Stimulated activated CD4-positive, alpha-beta T cell treated with anti-CD3 and anti-CD28 coated beads, Interleukin-12 subunit alpha, Interleukin-12 subunit beta, amount 100 ng/mL, for 24 hours (primary cell): ENCODE measurements around the gene TPCN2.
"Not testable (repeated sequence)": the region's sequence is repeated elsewhere in the genome, so short reads cannot be mapped to it uniquely, and the experiment has no call there.

Experiments used
- DNase-seq, 2 experiments: peaks; one replicate each; pipeline ENCODE4 v3.0.0-alpha.2; 2020; ENCODE audit warnings: low read depth in 2 of 2

TPCN2 gene

GRCh38 chr11:69075421-69076128 is 26.8 kb downstream of the TPCN2 start:
- no peak for DNase-seq

- DNase-seq = no peak
These were observed 27.5 kb downstream of the TPCN2 start for GRCh38 chr11:69076129-69076791.

GRCh38 chr11:69076977-69077376 is 28.2 kb downstream of the TPCN2 start:
- not testable (repeated sequence) for DNase-seq

DNA sequence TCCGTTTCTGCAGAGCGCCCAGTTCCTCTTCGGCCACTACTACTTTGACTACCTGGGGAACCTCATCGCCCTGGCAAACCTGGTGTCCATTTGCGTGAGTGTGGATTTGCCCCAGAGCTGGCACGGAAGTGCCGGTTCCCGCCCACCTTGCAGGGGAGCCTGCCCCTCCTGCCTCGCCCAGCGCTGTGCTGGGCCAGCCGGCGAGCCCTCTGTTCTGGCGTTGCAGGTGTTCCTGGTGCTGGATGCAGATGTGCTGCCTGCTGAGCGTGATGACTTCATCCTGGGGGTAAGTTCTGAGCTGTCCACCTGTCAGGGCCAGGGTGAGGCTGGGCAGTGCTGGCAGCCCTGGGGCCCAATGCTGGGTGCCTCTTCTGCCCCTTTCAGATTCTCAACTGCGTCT is 29.8 kb downstream of the TPCN2 start:
- DNase-seq = no peak

GRCh38 chr11:69078930-69079605 is 30.3 kb downstream of the TPCN2 start:
- no peak for DNase-seq

DNA sequence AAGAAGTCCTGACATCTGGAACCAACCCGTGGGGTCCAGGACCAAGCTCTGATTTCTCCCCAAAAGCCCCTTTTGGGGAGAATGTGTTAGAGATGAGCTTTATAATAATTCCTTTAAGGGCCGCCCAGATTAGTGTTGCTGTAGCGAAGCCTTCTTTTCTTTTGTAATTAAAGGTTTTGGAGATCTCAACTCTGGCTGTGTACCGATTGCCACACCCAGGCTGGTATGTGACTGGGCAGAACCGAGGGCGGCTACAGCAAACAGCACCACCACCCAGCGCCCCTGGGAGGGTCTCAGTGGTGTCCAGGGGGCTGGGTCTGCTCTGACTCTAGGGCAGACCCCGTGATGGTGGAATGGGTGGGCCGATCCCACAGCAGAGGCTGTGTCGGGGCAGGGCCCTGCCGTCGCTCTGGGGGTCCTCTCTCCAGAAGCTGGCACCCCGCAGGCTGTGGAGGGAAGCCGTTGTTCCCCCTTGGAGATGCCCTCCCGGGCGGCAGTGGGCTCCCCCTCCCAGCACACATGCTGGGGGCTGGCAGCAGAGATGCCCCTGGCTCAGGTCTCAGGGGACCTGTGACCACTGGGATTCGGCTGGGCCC is 31.0 kb downstream of the TPCN2 start:
- no peak for DNase-seq

- DNase-seq = no peak
These were observed 31.7 kb downstream of the TPCN2 start for GRCh38 chr11:69080257-69080995.

GRCh38 chr11:69081180-69081579 is 32.4 kb downstream of the TPCN2 start:
- DNase-seq = no peak

GRCh38 chr11:69083531-69084247 is 35.0 kb downstream of the TPCN2 start:
- DNase-seq = no peak

- no peak for DNase-seq
These were observed 35.6 kb downstream of the TPCN2 start for GRCh38 chr11:69084371-69084770.

DNA sequence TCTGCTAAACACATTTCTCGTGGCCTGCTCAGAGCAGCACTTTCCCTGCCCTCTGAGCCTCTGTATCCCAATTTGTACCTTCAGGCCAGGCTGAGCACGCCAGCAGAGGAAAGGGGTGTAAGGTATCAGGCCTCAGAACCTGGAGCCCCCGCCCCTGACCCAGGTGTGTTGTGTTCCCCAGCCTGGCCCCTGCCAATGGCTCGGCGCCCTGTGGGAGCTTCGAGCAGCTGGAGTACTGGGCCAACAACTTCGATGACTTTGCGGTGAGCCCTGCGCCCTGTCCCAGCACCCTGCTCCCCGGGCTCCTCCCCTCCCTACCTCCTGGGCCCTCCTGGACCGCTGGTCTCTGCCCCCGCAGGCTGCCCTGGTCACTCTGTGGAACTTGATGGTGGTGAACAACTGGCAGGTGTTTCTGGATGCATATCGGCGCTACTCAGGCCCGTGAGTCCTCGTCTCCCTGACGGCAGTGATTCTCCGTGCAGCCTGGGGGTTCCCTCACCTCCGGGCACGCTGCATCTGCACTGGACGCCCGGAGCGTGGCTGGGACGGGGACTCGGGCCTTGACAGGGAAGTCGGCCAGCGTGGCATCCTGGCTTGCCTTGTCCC is 36.9 kb downstream of the TPCN2 start:
- no peak for DNase-seq

GRCh38 chr11:69086152-69087132 is 37.7 kb downstream of the TPCN2 start:
- no peak for DNase-seq

DNA sequence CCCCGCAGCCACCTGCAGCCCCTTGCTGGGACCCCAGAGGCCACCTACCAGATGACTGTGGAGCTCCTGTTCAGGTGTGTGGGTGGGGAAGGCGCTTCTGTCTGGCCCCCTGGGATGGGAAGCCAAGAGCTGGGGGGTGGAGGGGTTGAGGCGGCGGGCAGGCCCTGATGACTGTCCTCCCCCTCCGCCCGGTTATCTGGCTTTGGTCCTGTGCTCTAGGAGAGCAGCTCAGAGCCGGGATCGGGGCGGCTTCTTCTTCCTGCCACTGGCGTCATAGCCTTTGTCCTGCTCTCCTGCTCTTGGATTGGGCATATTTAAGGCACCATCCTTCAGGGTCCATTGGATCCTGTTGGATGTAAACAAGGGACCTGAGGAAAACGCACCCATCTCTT is 38.4 kb downstream of the TPCN2 start:
- DNase-seq = no peak

DNA sequence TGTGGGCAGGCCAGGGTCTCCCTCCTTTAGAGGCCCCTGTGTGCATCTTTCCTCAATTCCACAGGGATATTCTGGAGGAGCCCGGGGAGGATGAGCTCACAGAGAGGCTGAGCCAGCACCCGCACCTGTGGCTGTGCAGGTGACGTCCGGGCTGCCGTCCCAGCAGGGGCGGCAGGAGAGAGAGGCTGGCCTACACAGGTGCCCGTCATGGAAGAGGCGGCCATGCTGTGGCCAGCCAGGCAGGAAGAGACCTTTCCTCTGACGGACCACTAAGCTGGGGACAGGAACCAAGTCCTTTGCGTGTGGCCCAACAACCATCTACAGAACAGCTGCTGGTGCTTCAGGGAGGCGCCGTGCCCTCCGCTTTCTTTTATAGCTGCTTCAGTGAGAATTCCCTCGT is 39.1 kb downstream of the TPCN2 start:
- no peak for DNase-seq

GRCh38 chr11:69088676-69089146 is 40.0 kb downstream of the TPCN2 start:
- DNase-seq = peak; percentile 39 to 54

DNA sequence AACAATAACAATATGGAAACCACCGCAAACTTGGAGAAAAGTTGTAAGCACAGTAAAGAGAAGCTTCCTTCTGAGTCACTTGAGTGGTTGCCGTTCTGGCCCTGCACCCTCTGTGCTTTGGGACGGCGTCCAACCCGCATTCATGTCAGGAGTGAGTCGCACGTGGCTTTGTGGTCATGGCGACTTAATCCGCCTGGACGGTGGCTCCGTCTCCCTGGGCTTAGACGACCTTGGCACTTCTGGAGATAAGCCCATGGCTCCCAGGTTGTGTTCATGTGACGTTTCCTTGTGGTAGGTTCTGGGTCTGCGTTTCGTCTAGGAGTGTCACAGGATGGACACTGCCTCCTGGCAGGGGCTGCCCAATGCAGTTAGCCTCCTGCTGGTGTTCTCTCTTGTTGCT is 40.5 kb downstream of the TPCN2 start:
- no peak for DNase-seq

GRCh38 chr11:69091638-69092165 is 43.0 kb downstream of the TPCN2 start:
- no peak for DNase-seq

- DNase-seq = no peak
These were observed 43.5 kb downstream of the TPCN2 start for GRCh38 chr11:69092263-69092662.

- no peak for DNase-seq
These were observed 44.4 kb downstream of the TPCN2 start for GRCh38 chr11:69093106-69093505.
